ENCODE measurements around the gene FOXC1. TPM values are rescaled to one million over a fixed set of nuclear protein-coding genes. Genes with fewer than 3 reads are reported as not detected.

FOXC1 gene
- total RNA-seq, 1 experiment from 2014 or later = 40.7 TPM

DNA sequence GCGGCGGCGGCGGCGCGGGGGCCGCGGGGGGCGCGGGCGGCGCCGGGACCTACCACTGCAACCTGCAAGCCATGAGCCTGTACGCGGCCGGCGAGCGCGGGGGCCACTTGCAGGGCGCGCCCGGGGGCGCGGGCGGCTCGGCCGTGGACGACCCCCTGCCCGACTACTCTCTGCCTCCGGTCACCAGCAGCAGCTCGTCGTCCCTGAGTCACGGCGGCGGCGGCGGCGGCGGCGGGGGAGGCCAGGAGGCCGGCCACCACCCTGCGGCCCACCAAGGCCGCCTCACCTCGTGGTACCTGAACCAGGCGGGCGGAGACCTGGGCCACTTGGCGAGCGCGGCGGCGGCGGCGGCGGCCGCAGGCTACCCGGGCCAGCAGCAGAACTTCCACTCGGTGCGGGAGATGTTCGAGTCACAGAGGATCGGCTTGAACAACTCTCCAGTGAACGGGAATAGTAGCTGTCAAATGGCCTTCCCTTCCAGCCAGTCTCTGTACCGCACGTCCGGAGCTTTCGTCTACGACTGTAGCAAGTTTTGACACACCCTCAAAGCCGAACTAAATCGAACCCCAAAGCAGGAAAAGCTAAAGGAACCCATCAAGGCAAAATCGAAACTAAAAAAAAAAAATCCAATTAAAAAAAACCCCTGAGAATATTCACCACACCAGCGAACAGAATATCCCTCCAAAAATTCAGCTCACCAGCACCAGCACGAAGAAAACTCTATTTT is 2.0 kb downstream of the FOXC1 start:
- peaks cover 40% of the 10 kb centered on the region for H3K79me2 ChIP-seq (ENCODE audit: insufficient read depth, low read length)
- H3K36me3 ChIP-seq (ENCODE audit: control insufficient read depth in 1 of 2, insufficient read depth in 2 of 2, low read length in 2 of 2) = peaks cover 3 to 4% of the 10 kb centered on the region in 2 experiments; a peak in 1 of 4 replicates
- intact Hi-C loops (cut with micrococcal nuclease) = loop anchor here (1.0 kb wide), 1 partner anchor 16 kb away; no protein-coding TSS in a partner anchor
- H3K4me3 ChIP-seq (replicated peaks in 1 of 2; ENCODE audit: low read depth in 1 of 2, low read length in 2 of 2) = peak overlapping the region; percentile 70 to 79
- no peaks in the 10 kb centered on the region for H3K9me2 ChIP-seq (ENCODE audit: insufficient read depth)
- peak overlapping the region; percentile 99 for H3K27ac ChIP-seq (ENCODE audit: low read depth, low read length)
- no peaks in the 10 kb centered on the region for H3K9me3 ChIP-seq (ENCODE audit: control insufficient read depth in 1 of 2, insufficient read depth in 1 of 2, low read depth in 1 of 2, low read length in 2 of 2)
- no peak for ATAC-seq
- H3K4me2 ChIP-seq (ENCODE audit: low read length) = peak overlapping the region; percentile 97
- no peaks in the 10 kb centered on the region for H3K27me3 ChIP-seq (ENCODE audit: insufficient read depth, low read length)
- H2AFZ ChIP-seq (ENCODE audit: low read depth, low read length, poor library complexity, severe bottlenecking) = no peak overlapping the region
- no peak for DNase-seq (ENCODE audit: low read depth, low spot score)
- POLR2A ChIA-PET = interaction anchor here (1.1 kb wide), 1 partner anchor 492 kb away, joined by 3 read pairs; no protein-coding TSS in a partner anchor
- H3K9ac ChIP-seq (ENCODE audit: low read length) = peak overlapping the region; percentile 79
- RAD21 ChIA-PET (ENCODE audit: low non-redundant PET in 1 of 2, low total read pairs in 2 of 2, uncharacterized antibody in 2 of 2, unreplicated experiment in 2 of 2) = interaction anchor here (0.6 to 1.2 kb wide), 5 partner anchors 18 to 1019 kb away, joined by 3 to 10 read pairs (median 3); no protein-coding TSS in a partner anchor
- peaks cover 11 to 22% of the 10 kb centered on the region in 2 experiments; a peak in 3 of 4 replicates for H3K4me1 ChIP-seq (ENCODE audit: control insufficient read depth in 1 of 2, insufficient read depth in 2 of 2, low read length in 2 of 2)
- H4K20me1 ChIP-seq (ENCODE audit: insufficient read depth) = 0 out of 2 replicates have a peak, but pooled peaks cover 6% of the 10 kb centered on the region
- CTCF ChIA-PET = interaction anchor here (0.7 to 3.1 kb wide), 6 partner anchors 12 to 1023 kb away, joined by 3 to 9 read pairs (median 6); no protein-coding TSS in a partner anchor
- no peak for TF ChIP-seq CTCF (IDR thresholded peaks at IDR 0.05 in 2 of 3, conservative IDR thresholded peaks at IDR 0.05 in 1 of 3; ENCODE audit: borderline replicate concordance in 1 of 3, insufficient read depth in 1 of 3, low read depth in 2 of 3, low read length in 2 of 3)
- TF ChIP-seq SIN3A (IDR thresholded peaks at IDR 0.05; ENCODE audit: low read depth) = 0 out of 2 replicates have a peak, but pooled peaks have one; percentile 16
- TF ChIP-seq ZFX (IDR thresholded peaks at IDR 0.05) = peak; percentile 50
- BruUV-seq (replicated peaks) = no TSS peak

All from HCT116 (cell line).